22Rv1 (cell line): ENCODE data around the gene RAET1E.
A peak's percentile ranks its signal among the peaks of the same experiment; 100 is the strongest.

Experiments
- H3K27ac ChIP-seq: fragments of 450-650 bp; 2 replicates; pipeline ENCODE4 v1.5.1; 2017
- ZFX ChIP-seq: fragments of 450-650 bp; IDR thresholded peaks from 2 replicates; pipeline ENCODE4 v1.6.1; 2017; ENCODE audit warnings: antibody characterized with exemption, borderline replicate concordance
- TF ChIP-seq, protein P1 (sequence below): fragments of 450-650 bp; IDR thresholded peaks from 2 replicates; pipeline ENCODE4 v1.5.1; 2017; ENCODE audit warnings: mild to moderate bottlenecking

The RAET1E gene

DNA sequence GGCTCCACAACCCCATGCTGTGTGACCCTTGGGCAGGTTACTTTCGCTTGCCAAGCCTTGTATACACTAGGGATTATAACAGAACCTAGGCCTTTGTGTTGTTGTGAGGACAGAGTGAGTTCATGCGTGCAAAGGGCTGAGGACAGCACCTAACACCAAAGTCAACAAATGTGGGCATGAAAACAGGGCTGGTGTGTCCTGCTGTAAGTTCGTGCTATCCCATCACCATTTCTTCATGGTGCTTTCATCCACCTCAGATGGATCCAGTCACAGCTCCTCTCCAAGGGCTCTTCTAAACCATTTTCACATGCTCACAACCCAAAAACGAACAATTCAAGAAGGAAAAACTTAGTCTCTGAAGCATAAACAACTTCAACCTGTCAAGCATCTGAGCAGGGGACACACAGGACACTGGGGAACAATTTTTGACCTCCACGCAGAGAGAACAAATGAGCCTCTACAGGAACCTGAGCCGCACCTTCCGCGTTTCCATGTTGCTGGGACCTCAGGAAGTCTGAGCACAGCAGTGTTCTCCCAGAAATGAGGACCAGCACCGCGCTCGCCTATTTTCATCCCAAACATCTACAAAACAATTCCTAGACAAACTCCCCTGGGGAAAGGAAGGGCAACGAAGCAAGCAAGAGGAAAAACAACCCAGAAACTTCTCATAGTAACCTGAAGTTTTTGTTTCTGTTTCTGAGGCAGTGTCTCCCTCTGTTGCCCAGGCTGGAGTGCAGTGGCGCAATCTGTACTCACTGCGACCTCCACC is 36.9 kb downstream of the RAET1E start:
- H3K27ac ChIP-seq: peak overlapping the region; percentile 12; the same call in 1 of the 2 replicates
- TF ChIP-seq, protein P1, sequence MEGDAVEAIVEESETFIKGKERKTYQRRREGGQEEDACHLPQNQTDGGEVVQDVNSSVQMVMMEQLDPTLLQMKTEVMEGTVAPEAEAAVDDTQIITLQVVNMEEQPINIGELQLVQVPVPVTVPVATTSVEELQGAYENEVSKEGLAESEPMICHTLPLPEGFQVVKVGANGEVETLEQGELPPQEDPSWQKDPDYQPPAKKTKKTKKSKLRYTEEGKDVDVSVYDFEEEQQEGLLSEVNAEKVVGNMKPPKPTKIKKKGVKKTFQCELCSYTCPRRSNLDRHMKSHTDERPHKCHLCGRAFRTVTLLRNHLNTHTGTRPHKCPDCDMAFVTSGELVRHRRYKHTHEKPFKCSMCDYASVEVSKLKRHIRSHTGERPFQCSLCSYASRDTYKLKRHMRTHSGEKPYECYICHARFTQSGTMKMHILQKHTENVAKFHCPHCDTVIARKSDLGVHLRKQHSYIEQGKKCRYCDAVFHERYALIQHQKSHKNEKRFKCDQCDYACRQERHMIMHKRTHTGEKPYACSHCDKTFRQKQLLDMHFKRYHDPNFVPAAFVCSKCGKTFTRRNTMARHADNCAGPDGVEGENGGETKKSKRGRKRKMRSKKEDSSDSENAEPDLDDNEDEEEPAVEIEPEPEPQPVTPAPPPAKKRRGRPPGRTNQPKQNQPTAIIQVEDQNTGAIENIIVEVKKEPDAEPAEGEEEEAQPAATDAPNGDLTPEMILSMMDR: no peak
- TF ChIP-seq ZFX: no peak

DNA sequence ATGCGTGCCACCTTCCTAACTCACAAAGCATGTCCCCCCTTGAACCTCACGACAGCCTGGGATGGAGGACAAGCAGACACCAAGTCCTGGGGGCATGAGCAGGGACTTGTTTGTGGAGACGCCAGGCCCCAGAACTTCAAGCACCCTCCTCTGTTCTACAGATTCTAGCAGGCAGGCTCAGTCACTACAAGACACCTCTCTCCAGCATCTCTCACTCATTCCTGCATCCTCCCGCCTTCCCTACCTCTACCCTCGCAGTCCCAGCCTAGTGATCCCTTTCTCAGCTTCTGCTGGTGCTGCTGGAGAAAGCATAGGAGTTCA is 37.4 kb downstream of the RAET1E start:
- TF ChIP-seq ZFX: no peak
- TF ChIP-seq, protein P1: no peak
- H3K27ac ChIP-seq: peak overlapping the region; percentile 12; the same call in 1 of the 2 replicates

DNA sequence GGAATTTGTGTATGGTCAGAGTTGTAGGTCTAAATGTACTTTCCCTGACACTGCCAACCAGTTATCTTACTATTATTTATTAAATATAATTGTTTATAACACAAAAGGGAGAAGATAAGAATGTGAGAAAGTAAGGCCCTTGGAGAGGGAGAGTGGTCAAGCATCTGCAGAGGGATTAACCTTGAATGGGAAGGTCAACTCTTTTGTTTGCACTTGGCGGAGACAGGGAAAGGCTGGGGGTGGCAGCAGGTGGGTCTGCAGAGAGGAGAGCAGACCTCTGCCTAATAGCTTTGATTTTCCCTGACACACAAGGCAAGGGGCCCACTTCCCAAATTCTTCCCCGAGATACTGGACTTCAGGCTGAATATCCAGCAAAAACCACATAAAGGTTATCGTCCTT is 38.0 kb downstream of the RAET1E start:
- TF ChIP-seq, protein P1: no peak
- TF ChIP-seq ZFX: no peak
- H3K27ac ChIP-seq: peak overlapping the region; percentile 12; the same call in 1 of the 2 replicates

DNA sequence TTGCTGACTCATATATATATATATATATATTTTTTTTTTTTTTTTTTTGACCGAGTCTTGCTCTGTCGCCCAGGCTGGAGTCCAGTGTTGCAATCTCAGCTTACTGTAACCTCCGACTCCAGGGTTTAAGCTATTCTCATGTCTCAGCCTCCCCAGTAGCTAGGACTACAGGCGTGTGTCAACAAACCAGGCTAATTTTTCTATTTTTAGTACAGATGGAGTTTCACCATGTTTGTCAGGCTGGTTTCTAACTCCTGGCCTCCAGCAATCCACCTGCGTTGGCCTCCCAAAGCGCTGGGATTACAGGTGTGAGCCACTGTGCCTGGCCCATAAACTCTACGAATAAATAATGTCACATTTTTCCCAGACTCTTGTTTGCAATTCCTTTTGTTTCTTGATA is 38.5 kb downstream of the RAET1E start:
- TF ChIP-seq, protein P1: no peak
- TF ChIP-seq ZFX: no peak
- H3K27ac ChIP-seq: no peak overlapping the region

DNA sequence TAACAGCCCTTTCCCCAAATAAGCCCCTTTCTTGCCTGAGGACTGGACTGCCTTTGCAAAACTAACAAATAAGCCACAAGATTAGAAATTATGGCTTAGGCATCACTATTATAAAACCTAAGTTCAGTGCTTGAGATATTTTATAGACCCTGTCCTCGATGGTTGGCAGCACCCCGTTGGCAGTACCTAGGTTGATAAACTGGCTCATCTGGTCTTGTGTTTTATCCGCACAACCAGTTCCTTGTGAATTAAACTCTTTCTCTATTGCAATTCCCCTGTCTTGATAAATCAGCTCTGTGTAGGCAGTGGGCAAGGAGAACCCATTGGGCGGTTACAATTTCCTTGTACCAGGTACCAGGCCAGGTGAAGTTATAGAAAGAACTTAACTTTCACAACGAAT is 40.4 kb downstream of the RAET1E start:
- H3K27ac ChIP-seq: no peak overlapping the region
- TF ChIP-seq, protein P1: no peak
- no peak for TF ChIP-seq ZFX

DNA sequence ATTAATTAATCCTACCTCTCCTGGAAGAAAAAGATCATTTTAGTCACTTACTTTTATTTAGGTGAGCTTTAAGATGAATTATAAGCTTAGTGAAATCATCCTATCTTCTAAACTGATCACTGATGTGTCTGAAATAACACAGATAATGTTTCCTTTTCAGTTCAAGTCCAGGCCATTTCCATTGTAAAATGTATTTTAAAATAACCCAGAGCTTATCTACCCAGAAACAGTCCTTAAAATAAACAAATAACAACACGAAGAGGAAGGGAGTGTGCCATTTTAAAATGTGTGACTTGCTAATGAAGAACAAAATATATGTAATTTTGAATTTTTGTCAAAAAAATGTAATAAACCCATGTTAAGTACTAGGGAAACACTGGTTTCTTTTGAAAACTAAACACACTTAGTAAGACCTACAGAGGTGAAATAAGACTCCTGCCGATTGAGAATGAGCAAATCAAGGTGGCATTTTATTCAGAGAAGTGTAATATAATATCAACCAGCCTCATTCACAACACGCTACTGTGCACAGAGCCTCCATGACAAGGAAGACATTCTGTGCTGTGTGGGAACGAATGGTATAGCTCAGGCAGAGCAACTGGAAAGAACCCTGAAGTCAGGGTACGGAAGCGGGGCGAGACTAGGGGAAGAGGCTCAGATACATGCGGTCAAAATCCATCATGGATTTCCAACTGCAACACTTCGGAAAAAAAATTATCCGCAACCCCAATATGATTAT is 41.5 kb downstream of the RAET1E start:
- TF ChIP-seq ZFX: no peak
- TF ChIP-seq, protein P1: no peak
- peak overlapping the region; percentile 53; the same call in 1 of the 2 replicates for H3K27ac ChIP-seq

DNA sequence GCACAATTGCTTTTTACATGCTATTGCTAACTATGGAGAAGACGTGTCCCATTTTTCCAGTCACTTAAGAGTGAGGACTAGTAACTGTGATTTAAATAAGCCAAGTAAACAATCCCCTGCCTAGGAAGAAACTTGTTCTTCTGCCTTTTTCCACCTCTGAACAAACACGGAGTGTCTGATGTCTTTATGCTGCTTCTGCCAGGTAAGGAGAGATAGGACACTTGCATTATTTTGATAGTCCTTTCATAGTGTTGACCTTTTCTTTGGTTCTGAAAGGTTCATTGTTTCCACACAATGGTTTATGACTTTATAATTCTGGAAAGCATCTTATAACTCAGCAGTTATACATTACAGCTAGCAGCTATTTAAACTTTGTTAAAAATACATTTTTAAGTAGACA is 42.2 kb downstream of the RAET1E start:
- H3K27ac ChIP-seq: peak overlapping the region; percentile 53
- TF ChIP-seq, protein P1: no peak
- no peak for TF ChIP-seq ZFX
